H1 (cell line): ENCODE data around the gene CPSF4. TPM values are rescaled to one million over a fixed set of nuclear protein-coding genes. Genes with fewer than 3 reads are reported as not detected.

ENCODE experiments used
- CTCF ChIA-PET: fragments of 300-600 bp; sonication (Branson Sonifier 250); formaldehyde crosslinking; loops from one replicate; lab custom pipeline; 2021; ENCODE audit not compliant: partially characterized antibody; lab: Charles Lee
- POLR2A ChIA-PET: fragments of 300-600 bp; sonication (Branson Sonifier 250); formaldehyde crosslinking; loops from one replicate; lab custom pipeline; 2021; ENCODE audit warnings: inconsistent platforms; ENCODE audit not compliant: partially characterized antibody; lab: Charles Lee
- DNase-seq, 2 experiments: peaks; one replicate each; pipeline versions ENCODE4 v3.0.0 to v3.0.0-alpha.2; 2010 to 2022; ENCODE audit warnings: low spot score in 2 of 2, low read depth in 1 of 2, mixed read lengths in 1 of 2
- FAIRE-seq: peaks from 2 replicates; lab custom pipeline; 2011; peaks lifted over from hg19 to GRCh38; lab: Jason Lieb, UNC
- H2AFZ ChIP-seq: 2 replicates; pipeline ENCODE4 v1.8.1; 2012; ENCODE audit warnings: low read length, inconsistent platforms
- H2AK5ac ChIP-seq: 2 replicates; pipeline ENCODE4 v1.6.1; 2013; ENCODE audit warnings: low read depth, low read length
- H2BK120ac ChIP-seq: replicated peaks from 2 replicates; pipeline ENCODE3; 2013; ENCODE audit warnings: low read depth, low read length, inconsistent platforms
- H2BK12ac ChIP-seq: 2 replicates; pipeline ENCODE4 v1.6.1; 2013; ENCODE audit warnings: low read depth, low read length
- H2BK15ac ChIP-seq: 2 replicates; pipeline ENCODE4 v1.6.1; 2013; ENCODE audit warnings: low read length
- H2BK20ac ChIP-seq: 2 replicates; pipeline ENCODE4 v1.6.1; 2013; ENCODE audit warnings: low read length
- H2BK5ac ChIP-seq: 2 replicates; pipeline ENCODE4 v1.6.1; 2013; ENCODE audit warnings: low read depth, low read length
- H3K14ac ChIP-seq: 2 replicates; pipeline ENCODE4 v1.6.1; 2013; ENCODE audit warnings: inconsistent platforms; ENCODE audit not compliant: insufficient read length
- H3K18ac ChIP-seq: 2 replicates; pipeline ENCODE4 v1.6.1; 2013; ENCODE audit warnings: low read length; ENCODE audit errors: extremely low read depth
- H3K23ac ChIP-seq: 2 replicates; pipeline ENCODE4 v1.6.1; 2013; ENCODE audit warnings: inconsistent platforms; ENCODE audit not compliant: insufficient read length
- H3K23me2 ChIP-seq: 2 replicates; pipeline ENCODE4 v1.6.1; 2013; ENCODE audit warnings: low read depth, low read length
- H3K27ac ChIP-seq: 2 replicates; pipeline ENCODE4 v1.6.1; 2011; ENCODE audit warnings: low read depth, low read length, inconsistent platforms
- H3K27me3 ChIP-seq, 4 experiments: replicated peaks in 1 of 4; 1 replicate in 1 of 4; 2 replicates in 3 of 4; pipeline versions ENCODE4 v1.6.1 to v1.8.1; 2011 to 2013; ENCODE audit warnings: low read length in 3 of 4, mild to moderate bottlenecking in 3 of 4, inconsistent platforms in 2 of 4, mixed read lengths in 2 of 4, moderate library complexity in 1 of 4; ENCODE audit not compliant: control insufficient read depth in 3 of 4, insufficient read depth in 3 of 4; ENCODE audit errors: extremely low read depth in 1 of 4
- H3K36me3 ChIP-seq, 4 experiments: 2 replicates each; pipeline versions ENCODE4 v1.6.1 to v1.8.1; 2011 to 2013; ENCODE audit warnings: mild to moderate bottlenecking in 4 of 4, low read length in 3 of 4, moderate library complexity in 2 of 4, control low read depth in 1 of 4, inconsistent platforms in 1 of 4; ENCODE audit not compliant: insufficient read depth in 4 of 4, control insufficient read depth in 2 of 4
- H3K4ac ChIP-seq: replicated peaks from 2 replicates; pipeline ENCODE3; 2013; ENCODE audit warnings: low read length, low read depth, mixed read lengths, inconsistent platforms; ENCODE audit not compliant: insufficient read length
- H3K4me1 ChIP-seq, 4 experiments: replicated peaks in 1 of 4; 1 replicate in 1 of 4; 2 replicates in 3 of 4; pipeline versions ENCODE4 v1.6.1 to v1.8.1; 2011 to 2013; ENCODE audit warnings: low read length in 3 of 4, inconsistent platforms in 2 of 4, mixed read lengths in 1 of 4; ENCODE audit not compliant: insufficient read depth in 4 of 4, control insufficient read depth in 3 of 4
- H3K4me2 ChIP-seq, 2 experiments: 2 replicates each; pipeline versions ENCODE4 v1.6.1 to v1.8.1; 2011 to 2013; ENCODE audit warnings: low read depth in 2 of 2, low read length in 2 of 2, control low read depth in 1 of 2, inconsistent platforms in 1 of 2, mild to moderate bottlenecking in 1 of 2; ENCODE audit not compliant: insufficient read depth in 1 of 2
- H3K4me3 ChIP-seq, 4 experiments: fragments of 200-600, 300-600 bp in 1 of 4; sonication (generic), shearing (Covaris generic), sonication (Bioruptor Twin) in 1 of 4; 2 replicates each; pipeline versions ENCODE4 v1.5.1 to v1.8.1; 2011 to 2016; ENCODE audit warnings: low read length in 4 of 4, low read depth in 3 of 4, control low read depth in 2 of 4, inconsistent platforms in 2 of 4, mild to moderate bottlenecking in 2 of 4, mixed read lengths in 1 of 4, moderate library complexity in 1 of 4; ENCODE audit not compliant: insufficient read depth in 2 of 4; ENCODE audit errors: extremely low read depth in 1 of 4
- H3K56ac ChIP-seq: replicated peaks from 2 replicates; pipeline ENCODE3; 2013; ENCODE audit warnings: low read depth, mild to moderate bottlenecking, mixed read lengths, low read length, inconsistent platforms; ENCODE audit not compliant: insufficient read length
- H3K79me1 ChIP-seq: 2 replicates; pipeline ENCODE4 v1.6.1; 2013; ENCODE audit warnings: low read depth, low read length, control low read depth
- H3K79me2 ChIP-seq, 2 experiments: 2 replicates each; pipeline versions ENCODE4 v1.6.1 to v1.8.1; 2012 to 2013; ENCODE audit warnings: low read length in 2 of 2, mild to moderate bottlenecking in 2 of 2, inconsistent platforms in 1 of 2; ENCODE audit not compliant: insufficient read depth in 2 of 2, control insufficient read depth in 1 of 2
- H3K9ac ChIP-seq, 4 experiments: replicated peaks in 1 of 4; 1 replicate in 1 of 4; 2 replicates in 3 of 4; pipeline versions ENCODE4 v1.6.1 to v1.8.1; 2011 to 2013; ENCODE audit warnings: low read depth in 3 of 4, low read length in 3 of 4, control low read depth in 2 of 4, mild to moderate bottlenecking in 2 of 4, moderate library complexity in 2 of 4, inconsistent platforms in 1 of 4; ENCODE audit errors: extremely low read depth in 1 of 4
- H3K9me3 ChIP-seq, 2 experiments: 2 replicates each; pipeline versions ENCODE4 v1.6.1 to v1.8.1; 2012 to 2013; ENCODE audit warnings: mild to moderate bottlenecking in 2 of 2, moderate library complexity in 2 of 2, control low read depth in 1 of 2, inconsistent platforms in 1 of 2, low read depth in 1 of 2, low read length in 1 of 2, mixed read lengths in 1 of 2; ENCODE audit not compliant: insufficient read depth in 2 of 2
- H4K20me1 ChIP-seq, 2 experiments: replicated peaks in 1 of 2; 2 replicates each; pipeline versions ENCODE3 to v1.8.1; 2011 to 2013; ENCODE audit warnings: inconsistent platforms in 2 of 2, low read length in 2 of 2, mild to moderate bottlenecking in 1 of 2; ENCODE audit not compliant: insufficient read depth in 2 of 2, control insufficient read depth in 1 of 2
- H4K5ac ChIP-seq: 2 replicates; pipeline ENCODE4 v1.6.1; 2013; ENCODE audit warnings: low read length, low read depth, mixed read lengths, inconsistent platforms; ENCODE audit not compliant: insufficient read length
- H4K8ac ChIP-seq: 2 replicates; pipeline ENCODE4 v1.8.0; 2013; ENCODE audit warnings: mild to moderate bottlenecking, moderate library complexity, low read length, inconsistent platforms; ENCODE audit not compliant: insufficient read depth; ENCODE audit errors: extremely low read depth
- H4K91ac ChIP-seq: replicated peaks from 2 replicates; pipeline ENCODE3; 2013; ENCODE audit warnings: low read length, mixed read lengths, inconsistent platforms; ENCODE audit not compliant: insufficient read length
- EGR1 ChIP-seq: IDR thresholded peaks from 2 replicates; pipeline ENCODE4 v1.6.1; 2011; ENCODE audit warnings: low read depth, low read length, borderline replicate concordance
- HDAC6 ChIP-seq: IDR thresholded peaks from one replicate; pipeline ENCODE4 v1.7.1; 2012; ENCODE audit warnings: low read depth, mild to moderate bottlenecking, inconsistent platforms, low read length, moderate library complexity
- NANOG ChIP-seq: IDR thresholded peaks from 2 replicates; pipeline ENCODE4 v1.6.1; 2011; ENCODE audit warnings: low read length, low read depth, mild to moderate bottlenecking, inconsistent platforms; ENCODE audit not compliant: insufficient read depth, poor library complexity, severe bottlenecking
- PHF8 ChIP-seq: fragments of 200-600 bp; sonication (generic); conservative IDR thresholded peaks from 2 replicates; pipeline ENCODE4 v1.7.1; 2012; ENCODE audit warnings: low read depth, mild to moderate bottlenecking, inconsistent platforms, low read length, moderate library complexity
- POLR2A ChIP-seq, 2 experiments: IDR thresholded peaks; 1 replicate in 1 of 2; 2 replicates in 1 of 2; pipeline ENCODE4 v1.6.1; 2011; ENCODE audit warnings: low read depth in 2 of 2, low read length in 2 of 2, mild to moderate bottlenecking in 2 of 2; ENCODE audit errors: control extremely low read depth in 1 of 2
- RFX5 ChIP-seq: IDR thresholded peaks from 2 replicates; pipeline ENCODE4 v1.6.1; 2011; ENCODE audit warnings: low read depth, low read length, improper control_type of control experiment, borderline replicate concordance
- RNF2 ChIP-seq: fragments of 200-900, 300-1000 bp; sonication (generic); IDR thresholded peaks from 2 replicates; pipeline ENCODE4 v1.7.1; 2016; ENCODE audit warnings: borderline replicate concordance, low read depth, mild to moderate bottlenecking, antibody characterized with exemption, low read length; ENCODE audit not compliant: poor library complexity, severe bottlenecking; ENCODE audit errors: missing control alignments
- SIRT6 ChIP-seq: IDR thresholded peaks from one replicate; pipeline ENCODE4 v1.7.1; 2012; ENCODE audit warnings: low read length, inconsistent platforms
- SP1 ChIP-seq: IDR thresholded peaks from 2 replicates; pipeline ENCODE4 v1.6.1; 2011; ENCODE audit warnings: low read depth, low read length
- SP2 ChIP-seq: IDR thresholded peaks from 2 replicates; pipeline ENCODE4 v1.6.1; 2012; ENCODE audit warnings: mild to moderate bottlenecking, low read length, inconsistent platforms
- SP4 ChIP-seq: IDR thresholded peaks from 2 replicates; pipeline ENCODE4 v1.6.1; 2012; ENCODE audit warnings: low read length, inconsistent platforms
- WGBS, 2 experiments: shearing (Covaris generic) in 1 of 2; methylation state at CpG; one replicate each; pipeline versions ENCODE4 v1.1.6 to v1.1.7; 2013 to 2015; ENCODE audit warnings: low lambda C conversion rate in 2 of 2, mixed read lengths in 2 of 2, inconsistent platforms in 1 of 2, low coverage in 1 of 2, missing lambda C conversion rate in 1 of 2; ENCODE audit not compliant: insufficient replicate concordance in 2 of 2, insufficient coverage in 1 of 2, insufficient read length in 1 of 2; ENCODE audit errors: extremely low coverage in 1 of 2, missing lambda C conversion rate in 1 of 2; 5-methylcytosine and 5-hydroxymethylcytosine counted together
- polyA plus RNA-seq, 7 experiments: library from polyadenylated mRNA; depleted of rRNA in 3 of 7; stranded (reverse) in 5 of 7; unstranded in 2 of 7; fragments of >200 nt in 5 of 7; fragments of 200-250 nt in 2 of 7; gene quantifications; 1 replicate in 5 of 7; 2 replicates in 1 of 7; 4 replicates in 1 of 7; pipeline versions ENCODE4 v1.2.1 to v1.2.3, GENCODE V29; 2011 to 2013; ENCODE audit warnings: missing spikeins in 2 of 7, mixed read lengths in 2 of 7
- total RNA-seq: library from RNA; stranded (reverse); fragmentation: NEBNext Ultra II Directional; extraction: Animal tissue kit (Norgen Biotek cat#: 25700); gene quantifications from 2 replicates; pipeline ENCODE4 v1.2.1, GENCODE V29; 2021
- TF ChIP-seq, protein P1 (sequence below): IDR thresholded peaks from 2 replicates; pipeline ENCODE4 v1.6.1; 2011; ENCODE audit warnings: low read length, improper control_type of control experiment

CPSF4 gene
- total and polyA plus RNA-seq, 2 of the 8 experiments (the other 6 are each of a cell fraction or from before 2014, with no cell fraction given) = 77.5 to 103 TPM

DNA sequence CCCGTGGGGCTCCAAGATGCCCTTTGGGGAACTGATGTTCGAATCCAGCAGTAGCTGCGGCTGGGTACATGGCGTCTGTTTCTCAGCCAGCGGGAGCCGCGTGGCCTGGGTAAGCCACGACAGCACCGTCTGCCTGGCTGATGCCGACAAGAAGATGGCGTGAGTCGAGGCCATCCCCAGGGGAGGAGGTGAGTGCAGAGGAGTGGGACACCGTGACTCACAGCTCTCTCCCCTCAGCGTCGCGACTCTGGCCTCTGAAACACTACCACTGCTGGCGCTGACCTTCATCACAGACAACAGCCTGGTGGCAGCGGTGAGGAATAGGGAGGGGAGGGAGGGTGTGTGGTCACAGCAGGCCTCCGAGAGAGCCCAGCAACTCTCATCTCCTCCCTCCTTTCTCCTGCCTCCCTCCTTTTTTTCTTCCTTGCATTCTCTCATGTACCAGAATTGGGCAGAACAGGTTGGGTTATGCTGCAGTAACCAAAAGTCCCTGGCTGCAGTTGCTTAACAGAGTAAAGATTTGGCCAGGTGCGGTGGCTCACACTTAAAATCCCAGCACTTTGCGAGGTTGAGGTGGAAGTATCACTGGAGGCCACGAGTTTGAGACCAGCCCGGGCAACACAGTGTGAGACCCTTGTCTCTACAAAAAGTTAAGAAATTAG lies 47.7 kb upstream of the CPSF4 start:
- no peak overlapping the region for H3K27ac ChIP-seq
- H3K18ac ChIP-seq = no peak overlapping the region
- no peaks in the 10 kb centered on the region for H3K27me3 ChIP-seq
- peaks cover 8 to 10% of the 10 kb centered on the region in 2 experiments for H4K20me1 ChIP-seq
- peaks cover 4% of the 10 kb centered on the region; the same call in 1 of the 2 replicates for H3K23me2 ChIP-seq
- no peaks in the 10 kb centered on the region for H3K79me2 ChIP-seq
- H3K4me3 ChIP-seq = no peak overlapping the region
- H2BK15ac ChIP-seq = no peak overlapping the region
- no peak overlapping the region for H2BK120ac ChIP-seq
- H2BK5ac ChIP-seq = no peak overlapping the region; the same call in 1 of the 2 replicates
- no peaks in the 10 kb centered on the region for H3K79me1 ChIP-seq
- no peak overlapping the region for H4K5ac ChIP-seq
- no peak overlapping the region for H2AK5ac ChIP-seq
- no peak overlapping the region for H4K91ac ChIP-seq
- DNase-seq = no peak
- POLR2A ChIA-PET = interaction anchor here (1.2 to 7.9 kb wide), 10 partner anchors 8 to 70 kb away, joined by 3 to 150 read pairs (median 12); partner anchors contain the start of genes BUD31, CPSF4, PDAP1 and PTCD1
- no peak overlapping the region for H3K4ac ChIP-seq
- H2AFZ ChIP-seq = no peak overlapping the region
- no peak overlapping the region; a peak in 1 of 4 replicates for H3K4me2 ChIP-seq
- no peak overlapping the region for H3K23ac ChIP-seq
- H2BK20ac ChIP-seq = no peak overlapping the region
- no peak overlapping the region for H3K9ac ChIP-seq
- no peaks in the 10 kb centered on the region for H3K9me3 ChIP-seq
- peaks cover 2 to 12% (median 5%) of the 10 kb centered on the region in 4 experiments; a peak in 6 of 7 replicates for H3K4me1 ChIP-seq
- 96% methylated on average over 22 of the region's 23 CpGs; no CpG with 5 or more reads in 1 of the 2 experiments for WGBS, 2 experiments
- H2BK12ac ChIP-seq = no peak overlapping the region
- no peak for FAIRE-seq
- CTCF ChIA-PET = interaction anchor here (1.0 to 7.1 kb wide), 3 partner anchors 14 to 31 kb away, joined by 3 to 40 read pairs (median 4); no protein-coding TSS in a partner anchor
- H3K36me3 ChIP-seq = peaks cover 6 to 44% (median 21%) of the 10 kb centered on the region in 4 experiments; a peak in 7 of 8 replicates
- no peak overlapping the region for H4K8ac ChIP-seq
- no peak overlapping the region for H3K14ac ChIP-seq
- no peak overlapping the region for H3K56ac ChIP-seq
- TF ChIP-seq, protein P1, sequence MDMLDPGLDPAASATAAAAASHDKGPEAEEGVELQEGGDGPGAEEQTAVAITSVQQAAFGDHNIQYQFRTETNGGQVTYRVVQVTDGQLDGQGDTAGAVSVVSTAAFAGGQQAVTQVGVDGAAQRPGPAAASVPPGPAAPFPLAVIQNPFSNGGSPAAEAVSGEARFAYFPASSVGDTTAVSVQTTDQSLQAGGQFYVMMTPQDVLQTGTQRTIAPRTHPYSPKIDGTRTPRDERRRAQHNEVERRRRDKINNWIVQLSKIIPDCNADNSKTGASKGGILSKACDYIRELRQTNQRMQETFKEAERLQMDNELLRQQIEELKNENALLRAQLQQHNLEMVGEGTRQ = no peak
- TF ChIP-seq SP1 (no peak), SP2 (no peak), POLR2A (IDR thresholded peaks at IDR 0.05; ENCODE audit: control extremely low read depth in 1 of 2, low read depth in 2 of 2, low read length in 2 of 2) (no peak), HDAC6 (no peak), NANOG (no peak), PHF8 (no peak), RNF2 (no peak), RFX5 (no peak), SP4 (no peak), SIRT6 (no peak), EGR1 (no peak)
